ENCODE data around the gene CEP128.

DNA sequence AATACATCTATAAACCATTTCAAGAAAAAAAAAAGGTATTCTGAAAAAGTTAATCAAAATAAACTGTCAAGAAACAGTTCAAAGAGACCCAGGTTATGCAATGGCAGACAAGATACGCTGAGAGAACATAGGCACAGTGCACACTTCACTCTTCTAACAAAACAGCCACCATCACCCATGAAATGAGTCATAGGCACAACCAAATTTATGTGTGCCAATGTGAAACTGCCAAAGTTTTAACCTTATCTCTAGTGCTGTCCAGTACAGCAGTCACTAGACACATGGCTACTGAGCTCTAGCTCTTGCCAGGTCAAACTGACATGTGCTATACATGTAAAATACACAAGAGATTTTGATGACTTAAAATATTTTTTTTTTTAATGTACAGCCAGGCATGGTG lies 1.4 kb downstream of the CEP128 start:
- no peak for TF ChIP-seq ARNT (IDR thresholded peaks at IDR 0.05)
- no peak for TF ChIP-seq CTBP1 (IDR thresholded peaks at IDR 0.05; ENCODE audit: borderline replicate concordance)
- no peak for TF ChIP-seq FOXM1 (IDR thresholded peaks at IDR 0.05; ENCODE audit: borderline replicate concordance)
- TF ChIP-seq SP1 (IDR thresholded peaks at IDR 0.05), result no peak
- TF ChIP-seq HDGF (IDR thresholded peaks at IDR 0.05; ENCODE audit: borderline replicate concordance), result no peak
- TF ChIP-seq ZNF384 (IDR thresholded peaks at IDR 0.05), result no peak
- TF ChIP-seq NFRKB (IDR thresholded peaks at IDR 0.05), result no peak
- no peak for TF ChIP-seq FOXA1 (IDR thresholded peaks at IDR 0.05)
- TF ChIP-seq BHLHE40 (IDR thresholded peaks at IDR 0.05; ENCODE audit: borderline replicate concordance), result no peak

Measured in HEK293T (cell line).